ENCODE measurements around the gene NLGN3. TPM values are rescaled to one million over a fixed set of nuclear protein-coding genes. Genes with fewer than 3 reads are reported as not detected.
A peak's percentile ranks its signal among the peaks of the same experiment; 100 is the strongest.

NLGN3 gene
- total RNA-seq, 1 donor from 2014 or later, result 0.69 TPM

GRCh38 chrX:71098302-71098701, 46.3 kb upstream of the NLGN3 start:
- TF ChIP-seq, protein P1, sequence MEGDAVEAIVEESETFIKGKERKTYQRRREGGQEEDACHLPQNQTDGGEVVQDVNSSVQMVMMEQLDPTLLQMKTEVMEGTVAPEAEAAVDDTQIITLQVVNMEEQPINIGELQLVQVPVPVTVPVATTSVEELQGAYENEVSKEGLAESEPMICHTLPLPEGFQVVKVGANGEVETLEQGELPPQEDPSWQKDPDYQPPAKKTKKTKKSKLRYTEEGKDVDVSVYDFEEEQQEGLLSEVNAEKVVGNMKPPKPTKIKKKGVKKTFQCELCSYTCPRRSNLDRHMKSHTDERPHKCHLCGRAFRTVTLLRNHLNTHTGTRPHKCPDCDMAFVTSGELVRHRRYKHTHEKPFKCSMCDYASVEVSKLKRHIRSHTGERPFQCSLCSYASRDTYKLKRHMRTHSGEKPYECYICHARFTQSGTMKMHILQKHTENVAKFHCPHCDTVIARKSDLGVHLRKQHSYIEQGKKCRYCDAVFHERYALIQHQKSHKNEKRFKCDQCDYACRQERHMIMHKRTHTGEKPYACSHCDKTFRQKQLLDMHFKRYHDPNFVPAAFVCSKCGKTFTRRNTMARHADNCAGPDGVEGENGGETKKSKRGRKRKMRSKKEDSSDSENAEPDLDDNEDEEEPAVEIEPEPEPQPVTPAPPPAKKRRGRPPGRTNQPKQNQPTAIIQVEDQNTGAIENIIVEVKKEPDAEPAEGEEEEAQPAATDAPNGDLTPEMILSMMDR (IDR thresholded peaks at IDR 0.05), result peak; percentile 50
- ATAC-seq, result peak; percentile 62
- intact Hi-C loops (cut with DNase I), result no loop called here

GRCh38 chrX:71098951-71099506, 45.6 kb upstream of the NLGN3 start:
- H3K4me1 ChIP-seq, result no peaks in the 10 kb centered on the region
- no peak overlapping the region for H3K4me3 ChIP-seq
- H3K27me3 ChIP-seq, result no peaks in the 10 kb centered on the region
- no peaks in the 10 kb centered on the region for H3K9me3 ChIP-seq
- intact Hi-C loops (cut with DNase I), result no loop called here
- TF ChIP-seq, protein P1 (IDR thresholded peaks at IDR 0.05), result no peak
- no peak for ATAC-seq
- H3K36me3 ChIP-seq, result no peaks in the 10 kb centered on the region
- no peak overlapping the region for H3K27ac ChIP-seq
- no peak for DNase-seq

More at GRCh38 chrX:71098302-71098701, 46.3 kb upstream of the NLGN3 start:
- Histone ChIP-seq H3K27ac (no peak overlapping the region), H3K27me3 (no peaks in the 10 kb centered on the region), H3K36me3 (no peaks in the 10 kb centered on the region), H3K9me3 (no peaks in the 10 kb centered on the region), H3K4me3 (no peak overlapping the region), H3K4me1 (no peaks in the 10 kb centered on the region)
- peak; percentile 75 for DNase-seq

GRCh38 chrX:71099736-71100135, 44.9 kb upstream of the NLGN3 start:
- Histone ChIP-seq H3K4me3 (no peak overlapping the region), H3K27me3 (no peaks in the 10 kb centered on the region), H3K27ac (no peak overlapping the region), H3K4me1 (no peaks in the 10 kb centered on the region), H3K9me3 (no peaks in the 10 kb centered on the region), H3K36me3 (no peaks in the 10 kb centered on the region)
- TF ChIP-seq, protein P1 (IDR thresholded peaks at IDR 0.05), result no peak
- no peak for DNase-seq
- intact Hi-C loops (cut with DNase I), result no loop called here
- ATAC-seq, result no peak

DNA sequence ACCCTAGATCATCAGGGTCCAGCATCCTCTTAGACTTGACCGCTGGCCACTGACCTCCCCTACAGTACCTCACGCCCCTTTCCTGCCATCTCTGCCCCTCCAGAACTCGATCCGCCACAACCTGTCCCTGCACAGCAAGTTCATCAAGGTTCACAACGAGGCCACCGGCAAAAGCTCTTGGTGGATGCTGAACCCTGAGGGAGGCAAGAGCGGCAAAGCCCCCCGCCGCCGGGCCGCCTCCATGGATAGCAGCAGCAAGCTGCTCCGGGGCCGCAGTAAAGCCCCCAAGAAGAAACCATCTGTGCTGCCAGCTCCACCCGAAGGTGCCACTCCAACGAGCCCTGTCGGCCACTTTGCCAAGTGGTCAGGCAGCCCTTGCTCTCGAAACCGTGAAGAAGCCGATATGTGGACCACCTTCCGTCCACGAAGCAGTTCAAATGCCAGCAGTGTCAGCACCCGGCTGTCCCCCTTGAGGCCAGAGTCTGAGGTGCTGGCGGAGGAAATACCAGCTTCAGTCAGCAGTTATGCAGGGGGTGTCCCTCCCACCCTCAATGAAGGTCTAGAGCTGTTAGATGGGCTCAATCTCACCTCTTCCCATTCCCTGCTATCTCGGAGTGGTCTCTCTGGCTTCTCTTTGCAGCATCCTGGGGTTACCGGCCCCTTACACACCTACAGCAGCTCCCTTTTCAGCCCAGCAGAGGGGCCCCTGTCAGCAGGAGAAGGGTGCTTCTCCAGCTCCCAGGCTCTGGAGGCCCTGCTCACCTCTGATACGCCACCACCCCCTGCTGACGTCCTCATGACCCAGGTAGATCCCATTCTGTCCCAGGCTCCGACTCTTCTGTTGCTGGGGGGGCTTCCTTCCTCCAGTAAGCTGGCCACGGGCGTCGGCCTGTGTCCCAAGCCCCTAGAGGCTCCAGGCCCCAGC, 43.8 kb upstream of the NLGN3 start:
- Histone ChIP-seq H3K27ac (no peak overlapping the region), H3K4me3 (no peak overlapping the region), H3K4me1 (no peaks in the 10 kb centered on the region), H3K36me3 (no peaks in the 10 kb centered on the region), H3K27me3 (no peaks in the 10 kb centered on the region), H3K9me3 (no peaks in the 10 kb centered on the region)
- no peak for ATAC-seq
- TF ChIP-seq, protein P1 (IDR thresholded peaks at IDR 0.05), result no peak
- intact Hi-C loops (cut with DNase I), result no loop called here
- no peak for DNase-seq

GRCh38 chrX:71102292-71102691, 42.3 kb upstream of the NLGN3 start:
- H3K27ac ChIP-seq, result no peak overlapping the region
- ATAC-seq (no peak), DNase-seq (no peak)
- no peak overlapping the region for H3K4me3 ChIP-seq
- intact Hi-C loops (cut with DNase I), result no loop called here
- H3K9me3 ChIP-seq, result no peaks in the 10 kb centered on the region
- no peaks in the 10 kb centered on the region for H3K27me3 ChIP-seq
- H3K36me3 ChIP-seq, result no peaks in the 10 kb centered on the region
- TF ChIP-seq, protein P1 (IDR thresholded peaks at IDR 0.05), result no peak
- H3K4me1 ChIP-seq, result no peaks in the 10 kb centered on the region
